Activated naive CD8-positive, alpha-beta T cell treated with anti-CD3 and anti-CD28 coated beads for 36 hours (primary cell): ENCODE measurements around the gene KCTD16. TPM values are rescaled to one million over a fixed set of nuclear protein-coding genes. Genes with fewer than 3 reads are reported as not detected.

Experiments
- DNase-seq: peaks from one replicate; pipeline ENCODE4 v3.0.0; 2021
- H3K27ac Mint-ChIP-seq: one replicate; pipeline ENCODE4 v1.8.0; 2022; ENCODE audit warnings: mild to moderate bottlenecking, moderate library complexity, mixed read lengths
- H3K27me3 Mint-ChIP-seq: one replicate; pipeline ENCODE4 v1.8.0; 2022; ENCODE audit warnings: mild to moderate bottlenecking, mixed read lengths
- H3K36me3 Mint-ChIP-seq: one replicate; pipeline ENCODE4 v1.8.0; 2021; ENCODE audit warnings: mild to moderate bottlenecking, mixed read lengths
- H3K4me1 Mint-ChIP-seq: one replicate; pipeline ENCODE4 v1.8.0; 2021; ENCODE audit warnings: mixed read lengths
- H3K4me3 Mint-ChIP-seq: one replicate; pipeline ENCODE4 v1.8.0; 2022; ENCODE audit warnings: mild to moderate bottlenecking, moderate library complexity, mixed read lengths
- H3K9me3 Mint-ChIP-seq: one replicate; pipeline ENCODE4 v1.8.0; 2022; ENCODE audit warnings: mixed read lengths
- total RNA-seq, 2 experiments: library from RNA; stranded (reverse); gene quantifications; one replicate each; pipeline ENCODE4 v1.2.3, GENCODE V29; 2021

The KCTD16 gene
- total RNA-seq, 2 experiments from 2014 or later: 0.16 to 0.31 TPM

- Mint-ChIP-seq H3K27me3 (no peaks in the 10 kb centered on the region), H3K4me3 (no peak overlapping the region), H3K36me3 (no peaks in the 10 kb centered on the region), H3K27ac (no peak overlapping the region), H3K9me3 (peaks cover 3% of the 10 kb centered on the region), H3K4me1 (no peaks in the 10 kb centered on the region)
- no peak for DNase-seq
These were observed 258.7 kb downstream of the KCTD16 start for GRCh38 chr5:144429405-144429804.

- H3K27me3 Mint-ChIP-seq: no peaks in the 10 kb centered on the region
- no peaks in the 10 kb centered on the region for H3K4me1 Mint-ChIP-seq
- H3K27ac Mint-ChIP-seq: no peak overlapping the region
- H3K4me3 Mint-ChIP-seq: no peak overlapping the region
- no peak for DNase-seq
- H3K36me3 Mint-ChIP-seq: no peaks in the 10 kb centered on the region
- H3K9me3 Mint-ChIP-seq: peaks cover 5% of the 10 kb centered on the region
These were observed 259.2 kb downstream of the KCTD16 start for GRCh38 chr5:144429905-144430304.

GRCh38 chr5:144433140-144433822 lies 262.6 kb downstream of the KCTD16 start:
- Mint-ChIP-seq H3K36me3 (no peaks in the 10 kb centered on the region), H3K9me3 (peaks cover 6% of the 10 kb centered on the region), H3K27me3 (no peaks in the 10 kb centered on the region), H3K27ac (no peak overlapping the region), H3K4me3 (no peak overlapping the region), H3K4me1 (no peaks in the 10 kb centered on the region)
- DNase-seq: no peak

GRCh38 chr5:144433893-144434292 lies 263.2 kb downstream of the KCTD16 start:
- Mint-ChIP-seq H3K4me3 (no peak overlapping the region), H3K4me1 (no peaks in the 10 kb centered on the region), H3K27ac (no peak overlapping the region), H3K36me3 (no peaks in the 10 kb centered on the region), H3K27me3 (no peaks in the 10 kb centered on the region), H3K9me3 (peaks cover 5% of the 10 kb centered on the region)
- no peak for DNase-seq

- Mint-ChIP-seq H3K4me1 (no peaks in the 10 kb centered on the region), H3K9me3 (peaks cover 6% of the 10 kb centered on the region), H3K36me3 (no peaks in the 10 kb centered on the region), H3K4me3 (no peak overlapping the region), H3K27me3 (no peaks in the 10 kb centered on the region), H3K27ac (no peak overlapping the region)
- no peak for DNase-seq
These were observed 265.3 kb downstream of the KCTD16 start for GRCh38 chr5:144436007-144436406.

GRCh38 chr5:144438237-144438636 lies 267.6 kb downstream of the KCTD16 start:
- Mint-ChIP-seq H3K27me3 (no peaks in the 10 kb centered on the region), H3K4me1 (no peaks in the 10 kb centered on the region), H3K9me3 (peaks cover 17% of the 10 kb centered on the region), H3K4me3 (no peak overlapping the region), H3K36me3 (peaks cover 2% of the 10 kb centered on the region), H3K27ac (no peak overlapping the region)
- no peak for DNase-seq

GRCh38 chr5:144448457-144448856 lies 277.8 kb downstream of the KCTD16 start:
- no peak overlapping the region for H3K27ac Mint-ChIP-seq
- DNase-seq: no peak
- peaks cover 12% of the 10 kb centered on the region for H3K9me3 Mint-ChIP-seq
- H3K4me1 Mint-ChIP-seq: no peaks in the 10 kb centered on the region
- H3K36me3 Mint-ChIP-seq: no peaks in the 10 kb centered on the region
- no peak overlapping the region for H3K4me3 Mint-ChIP-seq
- no peaks in the 10 kb centered on the region for H3K27me3 Mint-ChIP-seq

GRCh38 chr5:144451187-144451973 lies 280.7 kb downstream of the KCTD16 start:
- H3K36me3 Mint-ChIP-seq: no peaks in the 10 kb centered on the region
- H3K9me3 Mint-ChIP-seq: peaks cover 6% of the 10 kb centered on the region
- H3K27me3 Mint-ChIP-seq: no peaks in the 10 kb centered on the region
- H3K4me1 Mint-ChIP-seq: no peaks in the 10 kb centered on the region
- no peak for DNase-seq
- H3K4me3 Mint-ChIP-seq: no peak overlapping the region
- no peak overlapping the region for H3K27ac Mint-ChIP-seq

- Mint-ChIP-seq H3K4me1 (no peaks in the 10 kb centered on the region), H3K9me3 (peaks cover 6% of the 10 kb centered on the region), H3K4me3 (no peak overlapping the region), H3K27ac (no peak overlapping the region), H3K27me3 (no peaks in the 10 kb centered on the region), H3K36me3 (no peaks in the 10 kb centered on the region)
- no peak for DNase-seq
These were observed 283.1 kb downstream of the KCTD16 start for GRCh38 chr5:144453753-144454152.

- H3K27ac Mint-ChIP-seq: no peak overlapping the region
- no peak overlapping the region for H3K4me3 Mint-ChIP-seq
- DNase-seq: no peak
- no peaks in the 10 kb centered on the region for H3K36me3 Mint-ChIP-seq
- no peaks in the 10 kb centered on the region for H3K4me1 Mint-ChIP-seq
- no peaks in the 10 kb centered on the region for H3K27me3 Mint-ChIP-seq
- H3K9me3 Mint-ChIP-seq: peaks cover 10% of the 10 kb centered on the region
These were observed 286.5 kb downstream of the KCTD16 start for GRCh38 chr5:144457160-144457559.

GRCh38 chr5:144458216-144458615 lies 287.5 kb downstream of the KCTD16 start:
- Mint-ChIP-seq H3K4me3 (no peak overlapping the region), H3K27ac (no peak overlapping the region), H3K36me3 (no peaks in the 10 kb centered on the region), H3K4me1 (no peaks in the 10 kb centered on the region), H3K27me3 (no peaks in the 10 kb centered on the region), H3K9me3 (peaks cover 8% of the 10 kb centered on the region)
- DNase-seq: no peak

GRCh38 chr5:144460600-144460999 lies 289.9 kb downstream of the KCTD16 start:
- peaks cover 8% of the 10 kb centered on the region for H3K9me3 Mint-ChIP-seq
- no peak overlapping the region for H3K27ac Mint-ChIP-seq
- H3K27me3 Mint-ChIP-seq: no peaks in the 10 kb centered on the region
- DNase-seq: no peak
- no peaks in the 10 kb centered on the region for H3K36me3 Mint-ChIP-seq
- H3K4me1 Mint-ChIP-seq: no peaks in the 10 kb centered on the region
- H3K4me3 Mint-ChIP-seq: no peak overlapping the region

GRCh38 chr5:144462577-144462976 lies 291.9 kb downstream of the KCTD16 start:
- Mint-ChIP-seq H3K4me1 (no peaks in the 10 kb centered on the region), H3K4me3 (no peak overlapping the region), H3K27ac (no peak overlapping the region), H3K36me3 (no peaks in the 10 kb centered on the region), H3K27me3 (no peaks in the 10 kb centered on the region), H3K9me3 (peaks cover 6% of the 10 kb centered on the region)
- no peak for DNase-seq

GRCh38 chr5:144463481-144464223 lies 293.0 kb downstream of the KCTD16 start:
- Mint-ChIP-seq H3K27me3 (no peaks in the 10 kb centered on the region), H3K9me3 (peaks cover 6% of the 10 kb centered on the region), H3K4me3 (no peak overlapping the region), H3K36me3 (no peaks in the 10 kb centered on the region), H3K27ac (no peak overlapping the region), H3K4me1 (no peaks in the 10 kb centered on the region)
- no peak for DNase-seq

- no peak overlapping the region for H3K4me3 Mint-ChIP-seq
- DNase-seq: no peak
- no peak overlapping the region for H3K27ac Mint-ChIP-seq
- H3K4me1 Mint-ChIP-seq: no peaks in the 10 kb centered on the region
- peaks cover 6% of the 10 kb centered on the region for H3K9me3 Mint-ChIP-seq
- H3K27me3 Mint-ChIP-seq: no peaks in the 10 kb centered on the region
- no peaks in the 10 kb centered on the region for H3K36me3 Mint-ChIP-seq
These were observed 293.6 kb downstream of the KCTD16 start for GRCh38 chr5:144464306-144464705.
